ENCODE data around the gene SPHKAP. TPM values are rescaled to one million over a fixed set of nuclear protein-coding genes. Genes with fewer than 3 reads are reported as not detected.
"Not testable (repeated sequence)": the region's sequence is repeated elsewhere in the genome, so short reads cannot be mapped to it uniquely, and the experiment has no call there.

Gene SPHKAP
- polyA plus RNA-seq, 1 donor = 29.8 TPM

- DNase-seq (ENCODE audit: low read depth) = no peak
Measured at GRCh38 chr2:228094377-228094921, 87.0 kb downstream of the SPHKAP start.

GRCh38 chr2:228092056-228092455 lies 89.4 kb downstream of the SPHKAP start:
- DNase-seq (ENCODE audit: low read depth) = no peak

- no peak for DNase-seq (ENCODE audit: low read depth)
Measured at GRCh38 chr2:228086561-228086960, 94.9 kb downstream of the SPHKAP start.

- DNase-seq (ENCODE audit: low read depth) = no peak
Measured at GRCh38 chr2:228084717-228085116, 96.8 kb downstream of the SPHKAP start.

- DNase-seq (ENCODE audit: low read depth) = no peak
Measured at GRCh38 chr2:228083131-228083530, 98.4 kb downstream of the SPHKAP start.

GRCh38 chr2:228082571-228082970 lies 98.9 kb downstream of the SPHKAP start:
- DNase-seq (ENCODE audit: low read depth) = no peak

GRCh38 chr2:228079194-228079593 lies 102.3 kb downstream of the SPHKAP start:
- no peak for DNase-seq (ENCODE audit: low read depth)

- not testable (repeated sequence) for DNase-seq (ENCODE audit: low read depth)
Measured at GRCh38 chr2:228076695-228077094, 104.8 kb downstream of the SPHKAP start.

- DNase-seq (ENCODE audit: low read depth) = no peak
Measured at GRCh38 chr2:228072669-228073068, 108.8 kb downstream of the SPHKAP start.

- DNase-seq (ENCODE audit: low read depth) = no peak
Measured at GRCh38 chr2:228067309-228067708, 114.2 kb downstream of the SPHKAP start.

GRCh38 chr2:228066126-228066798 lies 115.2 kb downstream of the SPHKAP start:
- no peak for DNase-seq (ENCODE audit: low read depth)

GRCh38 chr2:228065686-228066085 lies 115.8 kb downstream of the SPHKAP start:
- no peak for DNase-seq (ENCODE audit: low read depth)

GRCh38 chr2:228064796-228065315 lies 116.6 kb downstream of the SPHKAP start:
- no peak for DNase-seq (ENCODE audit: low read depth)

- DNase-seq (ENCODE audit: low read depth) = no peak
Measured at GRCh38 chr2:228064024-228064423, 117.5 kb downstream of the SPHKAP start.

GRCh38 chr2:228063558-228063957 lies 117.9 kb downstream of the SPHKAP start:
- DNase-seq (ENCODE audit: low read depth) = no peak

- no peak for DNase-seq (ENCODE audit: low read depth)
Measured at GRCh38 chr2:228059735-228060134, 121.8 kb downstream of the SPHKAP start.

- no peak for DNase-seq (ENCODE audit: low read depth)
Measured at GRCh38 chr2:228056293-228057097, 125.0 kb downstream of the SPHKAP start.

- peak; percentile 13 for DNase-seq (ENCODE audit: low read depth)
Measured at GRCh38 chr2:228048838-228049490, 132.5 kb downstream of the SPHKAP start.

- no peak for DNase-seq (ENCODE audit: low read depth)
Measured at GRCh38 chr2:228040995-228041394, 140.5 kb downstream of the SPHKAP start.

GRCh38 chr2:228039752-228040534 lies 141.5 kb downstream of the SPHKAP start:
- DNase-seq (ENCODE audit: low read depth) = no peak

GRCh38 chr2:228038967-228039366 lies 142.5 kb downstream of the SPHKAP start:
- DNase-seq (ENCODE audit: low read depth) = no peak
